ENCODE data around the gene PHACTR3. TPM values are rescaled to one million over a fixed set of nuclear protein-coding genes. Genes with fewer than 3 reads are reported as not detected.

The PHACTR3 gene
- total and polyA plus RNA-seq, 10 donors = 1.4 to 15.0 (median 8.6) TPM

DNA sequence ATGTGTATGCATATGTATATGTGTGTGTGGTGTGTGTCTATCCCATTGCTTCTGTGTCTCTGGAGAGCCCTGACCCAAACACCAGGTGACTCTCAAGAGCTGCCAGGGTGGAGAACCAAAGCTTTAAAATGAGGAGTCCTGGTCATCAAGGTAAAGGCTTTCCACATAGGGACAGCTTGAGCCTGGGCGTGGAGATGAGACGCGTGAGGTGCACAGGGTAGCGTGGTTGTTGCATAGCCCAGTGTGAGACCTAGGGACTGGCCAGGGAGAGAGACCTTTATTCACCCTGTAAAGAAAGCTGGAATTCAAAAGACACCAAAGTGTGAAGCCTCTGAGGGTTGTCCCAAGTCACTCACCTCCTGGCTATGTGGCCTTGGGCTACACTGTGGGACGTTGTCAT is 180.0 kb downstream of the PHACTR3 start:
- intact Hi-C loops (cut with DNase I; ENCODE audit: low total_unique reads) = no loop called here
- no peak overlapping the region for H3K4me3 ChIP-seq
- no peak for DNase-seq
- no peaks in the 10 kb centered on the region for H3K9me3 ChIP-seq
- no peaks in the 10 kb centered on the region for H3K4me1 ChIP-seq
- no peak overlapping the region for H3K27ac ChIP-seq
- H3K27me3 ChIP-seq (replicated peaks in 1 of 7) = peaks cover 0 to 5% (median 0%) of the 10 kb centered on the region in 7 donors
- no peaks in the 10 kb centered on the region for H3K36me3 ChIP-seq
- TF ChIP-seq CTCF (IDR thresholded peaks at IDR 0.05 in 8 of 11, conservative IDR thresholded peaks at IDR 0.05 in 3 of 11) = no peak
- no peak for TF ChIP-seq POLR2AphosphoS5 (IDR thresholded peaks at IDR 0.05)
- TF ChIP-seq POLR2A (IDR thresholded peaks at IDR 0.05) = no peak
- WGBS, 5 donors = 87 to 96% (median 90%) methylated on average over 5 of the region's 5 CpGs

DNA sequence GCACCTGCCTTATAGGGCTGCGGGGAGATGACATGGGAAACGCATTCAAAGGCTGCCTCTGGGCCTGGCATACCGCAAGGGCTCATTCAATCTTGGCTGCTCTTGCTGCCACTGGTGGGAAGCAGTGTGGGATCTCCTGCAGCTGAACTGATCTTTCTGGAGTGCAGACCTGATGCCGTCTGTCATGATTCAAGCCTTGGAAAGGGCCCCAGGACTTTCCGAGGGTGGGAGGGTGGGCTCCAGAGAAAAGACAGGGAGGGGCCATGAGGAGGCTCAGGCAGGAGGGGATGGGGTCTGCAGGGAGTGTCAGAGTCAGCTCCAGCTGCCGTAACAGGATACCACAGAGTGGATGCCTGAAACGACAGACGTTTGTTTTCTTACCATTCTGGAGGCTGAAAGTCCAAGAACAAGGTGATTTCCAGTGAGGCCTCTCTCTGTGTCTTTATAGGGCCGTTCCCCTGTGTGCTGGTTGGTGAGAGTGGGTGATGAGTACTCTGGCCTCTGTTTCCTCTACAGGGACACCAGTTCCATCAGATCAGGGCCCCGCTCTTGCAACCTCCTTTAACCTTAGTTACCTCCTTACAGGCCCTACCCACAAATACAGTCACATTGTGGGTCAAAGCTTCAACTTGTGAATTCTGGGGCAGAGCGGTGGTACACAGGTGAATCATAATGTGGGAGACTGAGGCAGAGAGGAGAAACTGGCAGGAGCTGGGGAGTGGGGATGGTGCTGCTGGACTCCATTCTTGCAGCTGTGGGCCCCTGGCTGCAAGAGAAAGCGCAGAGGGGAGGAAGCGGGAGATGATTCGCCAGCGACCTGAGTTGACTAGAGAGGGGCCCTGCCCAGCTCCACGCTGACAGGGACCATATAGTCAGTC is 180.7 kb downstream of the PHACTR3 start:
- WGBS, 5 donors = 72 to 81% (median 77%) methylated on average over 15 to 16 of the region's 16 CpGs
- no peak overlapping the region for H3K27ac ChIP-seq

GRCh38 chr20:59785669-59785959 is 181.3 kb downstream of the PHACTR3 start:
- Histone ChIP-seq H3K4me3 (no peak overlapping the region), H3K27me3 (replicated peaks in 1 of 7) (peaks cover 0 to 5% (median 0%) of the 10 kb centered on the region in 7 donors), H3K27ac (no peak overlapping the region), H3K36me3 (no peaks in the 10 kb centered on the region), H3K4me1 (no peaks in the 10 kb centered on the region), H3K9me3 (no peaks in the 10 kb centered on the region)
- WGBS, 5 donors = 37 to 73% (median 45%) methylated on average over 3 to 6 of the region's 6 CpGs
- TF ChIP-seq POLR2AphosphoS5 (IDR thresholded peaks at IDR 0.05) (no peak), POLR2A (IDR thresholded peaks at IDR 0.05) (no peak), CTCF (IDR thresholded peaks at IDR 0.05 in 8 of 11, conservative IDR thresholded peaks at IDR 0.05 in 3 of 11) (no peak)
- intact Hi-C loops (cut with DNase I; ENCODE audit: low total_unique reads) = loop anchor here (5.0 kb wide), 1 partner anchor 67 kb away; no protein-coding TSS in a partner anchor
- no peak for DNase-seq

More for the DNA sequence above, 180.7 kb downstream of the PHACTR3 start:
- no peaks in the 10 kb centered on the region for H3K4me1 ChIP-seq
- no peaks in the 10 kb centered on the region for H3K36me3 ChIP-seq
- no peak overlapping the region for H3K4me3 ChIP-seq
- H3K27me3 ChIP-seq (replicated peaks in 1 of 7) = peaks cover 0 to 5% (median 0%) of the 10 kb centered on the region in 7 donors
- no peak for DNase-seq
- intact Hi-C loops (cut with DNase I; ENCODE audit: low total_unique reads) = loop anchor here (5.0 kb wide), 1 partner anchor 67 kb away; no protein-coding TSS in a partner anchor
- TF ChIP-seq CTCF (IDR thresholded peaks at IDR 0.05 in 8 of 11, conservative IDR thresholded peaks at IDR 0.05 in 3 of 11) (no peak), POLR2A (IDR thresholded peaks at IDR 0.05) (no peak), POLR2AphosphoS5 (IDR thresholded peaks at IDR 0.05) (no peak)
- H3K9me3 ChIP-seq = no peaks in the 10 kb centered on the region

Data from spleen (tissue), 11 donors.